Medulla oblongata (tissue), 1 donor: Measurements from ENCODE around the gene STAP1.
"Not testable (repeated sequence)": the region's sequence is repeated elsewhere in the genome, so short reads cannot be mapped to it uniquely, and the experiment has no call there.

Experiments
- DNase-seq: peaks from one replicate; pipeline ENCODE4 v3.0.0-alpha.2; 2015; ENCODE audit errors: extremely low spot score

Gene STAP1

DNA sequence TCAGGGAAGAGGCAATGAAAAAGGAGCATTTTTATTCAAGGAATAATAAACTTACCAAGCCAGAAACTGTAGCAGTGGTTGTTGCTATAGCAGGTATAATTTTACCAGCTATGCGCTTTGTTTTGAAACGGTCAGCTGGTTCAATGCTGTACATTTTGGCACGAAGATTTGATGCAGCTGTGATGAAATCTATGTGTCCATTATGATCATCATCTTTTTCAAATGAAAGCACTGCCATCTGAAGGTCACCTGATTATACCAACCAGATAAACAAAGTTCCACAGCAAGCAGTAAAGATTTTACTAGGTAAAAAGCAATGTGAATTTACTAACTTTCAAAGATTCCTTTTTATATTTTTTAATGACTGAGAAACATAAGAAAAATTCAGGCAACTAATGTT is 66.4 kb downstream of the STAP1 start:
- peak; percentile 42 for DNase-seq

DNA sequence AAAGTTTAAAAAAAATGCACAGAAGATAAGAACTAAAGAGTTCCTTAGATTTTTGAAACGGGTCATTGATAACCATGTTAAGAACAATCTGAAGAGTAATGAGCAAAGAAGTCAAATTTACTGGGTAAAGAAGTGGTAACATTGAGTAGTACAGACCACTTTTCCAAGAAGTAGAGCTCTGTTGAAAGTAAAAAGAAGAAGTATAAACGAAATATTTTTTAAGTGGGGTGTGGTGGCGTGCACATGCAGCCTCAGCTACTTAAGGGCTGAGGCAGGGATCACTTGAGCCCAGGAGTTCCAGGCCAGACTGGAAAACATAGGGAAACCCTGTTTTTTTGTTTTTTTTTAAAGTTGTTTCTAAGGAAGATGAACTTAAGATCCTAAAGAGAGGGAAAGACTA is 74.0 kb downstream of the STAP1 start:
- no peak for DNase-seq

DNA sequence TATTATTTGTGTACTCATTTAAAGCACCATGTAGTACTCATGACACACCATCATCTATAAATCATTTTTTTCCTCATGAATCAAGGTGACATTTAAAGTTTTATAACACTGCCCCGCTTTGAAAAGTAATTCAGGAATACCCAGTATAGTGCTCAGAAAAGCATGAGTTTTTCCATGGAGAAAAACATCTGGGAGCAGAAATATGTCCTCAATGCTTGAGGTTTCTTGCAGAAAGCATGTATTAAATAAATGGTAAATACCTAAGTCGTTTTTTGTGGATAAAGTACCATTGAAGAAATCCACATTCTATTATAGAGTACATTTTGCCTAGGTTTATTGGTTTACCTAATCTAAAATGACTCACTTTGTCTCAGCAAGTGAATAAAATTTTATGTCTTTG is 76.2 kb downstream of the STAP1 start:
- no peak for DNase-seq

DNA sequence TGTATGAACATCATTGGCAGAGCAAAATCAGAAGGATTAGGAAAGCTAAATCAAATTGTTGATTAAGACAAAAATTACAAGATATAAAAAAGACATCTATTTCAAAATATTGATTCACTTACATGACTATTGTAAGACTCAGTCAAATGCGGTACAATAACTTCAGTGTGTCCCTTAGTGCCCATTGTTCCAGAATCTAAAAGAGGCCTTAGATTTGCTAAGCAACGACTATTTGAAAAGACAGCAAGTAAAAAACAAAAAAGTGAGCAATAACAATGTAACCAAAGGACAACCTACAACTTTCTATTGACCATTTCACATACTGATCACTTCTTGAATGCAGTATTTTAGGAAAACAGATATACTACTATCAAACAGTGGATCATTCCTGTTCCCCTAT is 76.8 kb downstream of the STAP1 start:
- peak; percentile 68 for DNase-seq

DNA sequence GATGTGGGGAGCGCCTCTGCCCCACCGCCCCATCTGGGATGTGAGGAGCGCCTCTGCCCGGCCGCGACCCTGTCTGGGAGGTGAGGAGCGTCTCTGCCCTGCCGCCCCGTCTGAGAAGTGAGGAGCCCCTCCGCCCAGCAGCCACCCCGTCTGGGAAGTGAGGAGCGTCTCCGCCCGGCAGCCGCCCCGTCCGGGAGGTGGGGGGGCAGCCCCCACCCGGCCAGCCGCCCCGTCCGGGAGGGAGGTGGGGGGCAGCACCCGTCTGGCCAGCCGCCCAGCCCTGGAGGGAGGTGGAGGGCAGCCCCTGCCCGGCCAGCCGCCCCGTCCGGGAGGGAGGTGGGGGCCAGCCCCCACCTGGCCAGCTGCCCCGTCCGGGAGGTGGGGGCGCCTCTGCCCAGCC is 78.5 kb downstream of the STAP1 start:
- not testable (repeated sequence) for DNase-seq

DNA sequence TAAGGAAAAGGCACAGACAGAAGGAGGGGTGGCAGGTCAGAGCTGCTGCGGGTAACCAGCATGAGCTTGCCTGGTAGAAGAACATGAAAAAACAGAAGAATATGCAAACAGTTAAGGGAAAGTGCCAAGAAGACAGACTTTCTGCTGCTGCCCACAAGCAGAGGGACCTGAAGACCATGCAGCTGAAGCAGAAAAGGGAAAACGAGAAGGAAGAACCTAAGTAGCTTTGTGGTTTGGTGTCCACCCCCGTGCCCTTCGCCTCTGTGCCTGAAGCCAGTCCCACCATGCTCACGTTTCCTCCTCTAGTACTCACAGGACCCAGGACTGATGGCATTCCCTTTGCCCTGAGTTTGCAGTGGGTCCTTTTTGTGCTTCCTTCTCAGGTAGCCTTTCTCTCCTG is 79.6 kb downstream of the STAP1 start:
- no peak for DNase-seq

DNA sequence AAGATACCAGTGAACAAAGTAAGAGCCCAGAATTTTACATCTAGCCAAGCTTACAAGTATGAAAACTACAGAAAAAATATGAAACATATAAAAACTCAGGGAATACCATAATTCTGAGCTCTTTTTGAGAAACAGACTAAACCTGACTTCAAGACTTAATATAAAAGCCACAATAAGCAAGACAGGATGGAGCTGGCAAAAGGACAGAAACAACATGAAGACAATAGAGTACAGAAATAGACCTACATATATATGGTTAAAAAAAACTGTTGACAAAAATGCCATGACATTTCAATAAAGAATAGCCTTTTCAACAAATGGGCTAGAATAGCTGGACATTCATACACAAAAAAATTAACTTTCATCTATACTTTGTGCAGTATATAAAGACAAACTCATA is 93.0 kb downstream of the STAP1 start:
- no peak for DNase-seq
